ENCODE data around the gene UBA5. TPM values are rescaled to one million over a fixed set of nuclear protein-coding genes. Genes with fewer than 3 reads are reported as not detected.
A peak's percentile ranks its signal among the peaks of the same experiment; 100 is the strongest.

The UBA5 gene
- total and polyA plus RNA-seq, 4 donors, result 15.3 to 51.9 (median 36.0) TPM

DNA sequence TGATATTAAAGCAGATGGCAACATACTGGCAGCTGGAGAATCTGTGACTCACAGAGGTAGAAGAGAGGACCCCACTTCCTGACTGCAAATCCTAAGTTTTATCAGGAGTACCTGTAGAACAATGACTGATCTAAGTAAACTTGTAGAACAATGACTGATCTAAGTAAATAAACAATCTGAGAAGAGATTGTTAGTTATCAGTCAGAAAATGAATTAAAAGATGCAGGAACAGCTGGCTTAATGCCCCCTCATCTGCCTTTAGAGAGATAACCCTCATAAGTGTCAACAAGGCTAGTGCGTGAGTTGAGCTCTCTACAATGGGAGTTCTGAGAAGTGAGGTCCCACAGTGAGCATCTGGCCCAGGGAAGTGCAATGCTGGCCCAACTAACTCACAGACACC lies 15.1 kb upstream of the UBA5 start:
- no peak for DNase-seq (ENCODE audit: low spot score)
- peak overlapping the region in 1 of 2 donors; percentile 19 for H3K9ac ChIP-seq (ENCODE audit: low read depth in 1 of 2, low read length in 2 of 2)
- TF ChIP-seq JUND (IDR thresholded peaks at IDR 0.05) (no peak), REST (IDR thresholded peaks at IDR 0.05) (no peak), FOXA1 (IDR thresholded peaks at IDR 0.05) (no peak), NR2F2 (IDR thresholded peaks at IDR 0.05) (no peak), RXRA (IDR thresholded peaks at IDR 0.05) (no peak), MAX (IDR thresholded peaks at IDR 0.05) (no peak), ATF3 (IDR thresholded peaks at IDR 0.05) (no peak), FOXA2 (IDR thresholded peaks at IDR 0.05) (no peak), HNF4A (conservative IDR thresholded peaks at IDR 0.05) (no peak), ZBTB33 (IDR thresholded peaks at IDR 0.05) (no peak), HNF4G (IDR thresholded peaks at IDR 0.05) (no peak), RAD21 (IDR thresholded peaks at IDR 0.05) (no peak), YY1 (IDR thresholded peaks at IDR 0.05) (no peak), TAF1 (conservative IDR thresholded peaks at IDR 0.05) (no peak), GABPA (IDR thresholded peaks at IDR 0.05 in 1 of 2, conservative IDR thresholded peaks at IDR 0.05 in 1 of 2) (no peak), EGR1 (IDR thresholded peaks at IDR 0.05; ENCODE audit: low read depth in 2 of 2) (no peak)
- TF ChIP-seq, protein P1, sequence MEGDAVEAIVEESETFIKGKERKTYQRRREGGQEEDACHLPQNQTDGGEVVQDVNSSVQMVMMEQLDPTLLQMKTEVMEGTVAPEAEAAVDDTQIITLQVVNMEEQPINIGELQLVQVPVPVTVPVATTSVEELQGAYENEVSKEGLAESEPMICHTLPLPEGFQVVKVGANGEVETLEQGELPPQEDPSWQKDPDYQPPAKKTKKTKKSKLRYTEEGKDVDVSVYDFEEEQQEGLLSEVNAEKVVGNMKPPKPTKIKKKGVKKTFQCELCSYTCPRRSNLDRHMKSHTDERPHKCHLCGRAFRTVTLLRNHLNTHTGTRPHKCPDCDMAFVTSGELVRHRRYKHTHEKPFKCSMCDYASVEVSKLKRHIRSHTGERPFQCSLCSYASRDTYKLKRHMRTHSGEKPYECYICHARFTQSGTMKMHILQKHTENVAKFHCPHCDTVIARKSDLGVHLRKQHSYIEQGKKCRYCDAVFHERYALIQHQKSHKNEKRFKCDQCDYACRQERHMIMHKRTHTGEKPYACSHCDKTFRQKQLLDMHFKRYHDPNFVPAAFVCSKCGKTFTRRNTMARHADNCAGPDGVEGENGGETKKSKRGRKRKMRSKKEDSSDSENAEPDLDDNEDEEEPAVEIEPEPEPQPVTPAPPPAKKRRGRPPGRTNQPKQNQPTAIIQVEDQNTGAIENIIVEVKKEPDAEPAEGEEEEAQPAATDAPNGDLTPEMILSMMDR (IDR thresholded peaks at IDR 0.05; ENCODE audit: low read depth, low read length, missing input control), result no peak
- H3K36me3 ChIP-seq (ENCODE audit: control insufficient read depth in 4 of 4, insufficient read depth in 3 of 4, low read depth in 1 of 4, low read length in 3 of 4), result peaks cover 0 to 16% (median 6%) of the 10 kb centered on the region in 4 donors
- no peak overlapping the region for H3K27ac ChIP-seq (ENCODE audit: low read depth in 1 of 2, low read length in 2 of 2)
- H3K27me3 ChIP-seq (ENCODE audit: control insufficient read depth in 4 of 4, insufficient read depth in 4 of 4, low read length in 3 of 4), result no peaks in the 10 kb centered on the region
- H3K9me3 ChIP-seq (ENCODE audit: control insufficient read depth in 4 of 4, low read length in 3 of 4), result no peaks in the 10 kb centered on the region
- no peak overlapping the region for H3K4me3 ChIP-seq (ENCODE audit: low read depth in 1 of 3, low read length in 3 of 3)
- 91% methylated on average over 1 of the region's 1 CpG for WGBS
- peaks cover 0 to 3% (median 0%) of the 10 kb centered on the region in 4 donors for H3K4me1 ChIP-seq (ENCODE audit: control insufficient read depth in 4 of 4, insufficient read depth in 4 of 4, low read length in 3 of 4)

Measured in liver (tissue), 9 donors.